ENCODE results near the gene ACAP2.
"Not testable (repeated sequence)": the region's sequence is repeated elsewhere in the genome, so short reads cannot be mapped to it uniquely, and the experiment has no call there.

The ACAP2 gene

DNA sequence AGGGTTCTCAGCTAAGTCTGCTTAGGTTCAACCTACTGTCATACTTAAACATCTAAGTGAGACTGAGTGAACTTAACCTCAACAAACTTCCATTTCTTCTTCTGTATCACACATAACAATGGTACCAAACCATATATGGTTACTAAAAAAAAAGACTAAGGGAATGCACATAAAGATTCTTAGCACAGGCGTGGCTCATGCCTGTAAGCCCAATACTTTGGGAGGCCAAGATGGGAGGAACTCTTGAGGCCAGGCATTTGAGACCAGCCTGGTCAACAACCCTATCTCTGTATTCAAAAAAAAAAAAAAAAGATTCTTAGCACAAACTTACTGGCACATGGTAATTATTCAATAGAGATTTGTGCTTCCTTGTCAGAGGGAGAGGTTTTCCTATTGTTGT is 57.9 kb downstream of the ACAP2 start:
- DNase-seq = no peak

DNA sequence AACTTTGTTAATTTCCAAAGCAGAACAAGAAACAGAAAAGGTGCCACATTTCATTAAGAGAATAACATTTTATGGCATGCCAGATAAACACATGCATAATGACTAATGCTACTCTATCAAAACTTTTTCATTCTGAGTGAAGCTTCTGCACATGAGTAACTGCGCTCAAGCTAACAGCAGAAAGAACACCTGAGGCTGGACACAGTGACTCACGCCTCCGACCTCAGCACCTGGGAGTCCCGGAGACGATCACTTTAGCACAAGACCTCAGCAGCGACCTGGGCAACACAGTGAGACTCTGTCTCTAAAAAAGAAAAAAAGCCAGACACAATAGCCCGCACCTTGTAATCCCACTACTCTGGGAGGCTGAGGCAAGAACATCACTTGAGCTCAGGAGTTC is 70.6 kb downstream of the ACAP2 start:
- no peak for DNase-seq

DNA sequence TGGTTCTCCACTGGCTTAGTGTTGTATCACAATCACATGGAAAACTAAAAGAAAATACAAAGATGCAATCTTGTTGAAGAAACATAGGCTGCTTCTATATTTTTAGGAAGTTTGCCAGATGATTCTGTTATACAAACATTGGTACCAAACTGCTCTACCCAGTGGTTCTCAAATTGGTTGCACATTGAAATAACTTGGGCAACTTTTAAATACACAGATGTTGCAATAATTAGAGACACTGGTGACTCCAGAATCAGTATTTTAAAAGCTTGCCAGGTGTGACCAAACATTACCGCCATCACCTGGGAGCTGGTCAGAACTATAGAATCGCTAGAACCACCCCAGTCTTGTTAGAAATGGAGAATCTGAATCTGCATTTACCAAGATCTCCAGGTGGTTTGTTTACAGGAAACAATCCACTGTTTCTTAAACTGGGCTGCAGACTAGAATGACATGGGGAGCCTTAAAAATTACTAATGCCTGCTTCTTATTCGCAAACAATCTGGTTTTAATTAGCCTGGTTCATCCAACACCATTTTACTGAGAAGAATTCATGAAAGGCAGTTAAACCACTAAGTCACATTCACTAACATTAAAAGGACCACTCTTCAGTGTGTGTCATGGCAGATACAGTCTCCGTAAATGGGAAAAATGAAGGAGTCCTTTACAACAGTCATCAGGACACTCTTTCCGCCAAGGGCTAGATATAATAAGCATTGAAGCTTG is 76.5 kb downstream of the ACAP2 start:
- no peak for DNase-seq

DNA sequence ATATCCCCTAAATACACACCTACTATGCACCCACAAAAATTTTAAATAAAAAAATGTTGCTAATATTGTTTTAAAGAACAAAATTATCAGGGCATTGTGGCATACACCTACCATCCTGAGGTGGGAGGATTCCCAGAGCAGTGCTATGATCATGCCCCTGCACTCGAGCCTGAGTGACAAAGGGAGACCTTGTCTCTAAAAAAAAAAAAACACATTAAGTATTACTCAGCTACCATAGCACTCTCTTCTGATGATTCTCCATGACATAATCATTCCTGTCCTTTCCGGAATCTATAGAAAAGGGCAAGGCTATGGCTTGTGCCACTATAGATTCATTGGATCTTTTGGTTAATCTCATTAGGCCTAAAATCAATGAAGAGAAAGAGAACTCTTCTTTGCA is 77.4 kb downstream of the ACAP2 start:
- no peak for DNase-seq

DNA sequence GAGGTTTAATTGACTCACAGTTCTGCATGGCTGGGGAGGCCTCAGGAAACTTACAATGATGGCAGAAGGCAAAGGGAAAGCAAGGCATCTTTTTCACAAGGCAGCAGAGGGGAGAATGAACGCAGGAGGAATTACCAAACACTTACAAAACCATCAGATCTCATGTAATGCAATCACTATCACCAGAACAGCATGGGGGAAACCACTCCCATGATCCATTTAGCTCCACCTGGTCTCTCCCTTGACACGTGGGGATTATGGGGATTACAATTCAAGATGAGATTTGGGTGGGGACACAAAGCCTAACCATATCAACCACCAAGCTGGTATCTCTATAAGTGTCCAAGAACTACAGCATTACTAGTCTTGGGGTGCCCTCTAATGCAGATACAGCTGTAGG is 85.0 kb downstream of the ACAP2 start:
- DNase-seq = not testable (repeated sequence)

DNA sequence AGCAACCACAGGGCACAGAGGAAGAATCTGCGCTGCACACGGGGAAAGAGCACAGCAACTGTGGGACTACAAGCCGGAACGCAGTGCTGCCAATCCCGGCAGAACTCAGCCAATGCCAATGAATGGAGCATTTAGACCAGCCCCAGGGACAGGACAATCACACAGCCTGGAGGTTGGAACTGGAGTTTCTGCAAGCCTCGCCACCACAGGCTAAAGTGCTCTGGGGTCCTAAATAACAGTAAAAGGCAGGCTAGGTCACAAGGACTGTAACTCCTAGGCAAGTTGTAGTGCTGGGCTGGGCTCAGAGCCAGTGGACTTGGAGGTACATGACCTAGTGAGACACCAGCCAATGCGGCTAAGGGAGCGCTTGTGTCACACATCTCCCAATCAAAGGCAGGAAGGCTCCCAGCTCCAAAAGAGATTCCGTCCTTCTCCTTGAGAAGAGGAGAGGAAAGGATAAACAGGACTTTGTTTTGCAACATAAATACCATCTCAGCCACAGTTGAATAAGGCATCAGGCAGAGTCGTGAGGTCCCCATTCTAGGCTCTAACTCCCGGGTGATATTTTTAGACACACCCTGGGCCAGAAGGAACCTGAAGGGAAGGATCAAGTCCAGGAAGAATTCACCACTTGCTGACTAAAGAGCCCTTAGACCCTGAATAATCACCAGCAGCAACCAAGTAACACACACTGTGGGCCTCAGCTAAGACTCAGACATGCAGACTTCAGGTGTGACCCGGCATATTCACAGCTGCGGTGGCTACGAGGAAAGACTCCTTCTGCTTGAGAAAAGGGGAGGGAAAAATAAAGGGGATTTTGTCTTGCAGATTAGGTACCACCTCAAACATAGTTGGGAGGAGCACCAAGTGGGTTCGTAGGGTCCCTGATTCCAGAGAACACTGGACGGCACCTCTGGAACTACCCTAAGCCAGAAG is 86.4 kb downstream of the ACAP2 start:
- no peak for DNase-seq

DNA sequence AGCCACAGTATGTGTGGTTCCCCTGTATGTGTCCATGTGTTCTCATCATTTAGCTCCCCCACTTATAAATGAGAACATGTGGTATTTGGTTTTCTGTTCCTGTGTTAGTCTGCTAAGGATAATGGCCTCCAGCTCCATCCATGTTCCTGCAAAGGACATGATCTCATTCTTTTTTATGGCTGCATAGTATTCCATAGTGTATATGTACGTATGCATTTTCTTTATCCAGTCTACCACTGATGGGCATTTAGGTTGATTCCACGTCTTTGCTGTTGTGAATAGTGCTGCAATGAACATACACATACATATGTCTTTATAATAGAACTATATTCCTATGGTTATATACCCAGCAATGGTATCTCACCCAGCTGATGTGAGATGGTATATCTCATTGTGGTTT is 88.8 kb downstream of the ACAP2 start:
- not testable (repeated sequence) for DNase-seq

DNA sequence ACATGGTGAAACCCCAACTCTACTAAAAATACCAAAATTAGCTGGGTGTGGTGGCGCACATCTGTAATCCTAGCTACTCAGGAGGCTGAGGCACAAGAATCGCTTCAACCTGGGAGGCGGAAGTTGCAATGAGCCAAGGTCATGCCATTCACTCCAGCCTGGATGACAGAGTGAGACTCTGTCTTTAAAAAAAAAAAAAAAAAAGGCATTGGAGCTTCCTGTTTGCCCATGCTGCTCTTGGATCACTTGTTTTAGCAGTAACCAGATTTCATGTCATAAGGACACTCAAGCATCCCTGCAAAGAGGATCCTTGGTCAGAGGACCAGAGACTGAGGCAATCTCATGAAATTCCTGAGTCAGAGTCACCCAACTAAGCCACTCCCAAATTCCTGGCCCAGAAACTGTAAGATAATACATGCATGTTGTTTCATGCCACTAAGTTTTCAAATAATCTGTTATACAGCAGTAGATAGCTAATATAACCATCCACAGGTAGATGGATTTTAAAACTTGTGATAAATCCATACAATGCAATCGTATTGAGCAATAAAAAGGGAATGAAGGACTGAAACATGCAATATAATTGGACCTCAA is 89.8 kb downstream of the ACAP2 start:
- no peak for DNase-seq

DNA sequence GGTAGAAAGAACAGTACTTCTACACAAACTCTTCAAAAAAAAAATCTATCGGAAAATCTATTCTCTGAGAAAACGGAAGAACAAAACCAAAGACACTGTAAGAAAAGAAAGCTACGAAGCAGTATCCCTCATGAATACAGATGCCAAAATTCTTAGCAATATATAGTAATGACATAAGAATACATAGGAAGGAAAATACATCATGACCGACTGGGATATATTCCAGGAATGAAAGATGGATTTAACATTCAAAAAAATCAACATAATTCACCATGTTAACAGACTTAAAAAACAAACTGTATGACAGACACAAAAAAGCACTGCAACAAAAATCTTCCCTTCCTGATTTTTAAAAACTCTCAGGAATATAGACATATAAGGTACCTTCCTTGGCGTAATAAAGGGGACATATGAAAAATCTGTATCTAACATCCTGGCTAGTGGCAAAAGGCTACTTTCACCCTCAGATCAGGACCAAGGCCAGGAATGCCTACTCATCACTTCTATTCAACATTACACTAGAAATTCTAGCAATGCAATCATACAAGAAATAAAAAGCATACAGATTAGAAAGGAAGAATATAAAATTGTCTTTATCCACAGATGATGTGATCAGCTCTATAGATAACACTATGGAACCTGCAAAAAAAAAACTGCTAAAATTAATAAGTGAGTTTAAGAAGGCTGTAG is 94.2 kb downstream of the ACAP2 start:
- no peak for DNase-seq

DNA sequence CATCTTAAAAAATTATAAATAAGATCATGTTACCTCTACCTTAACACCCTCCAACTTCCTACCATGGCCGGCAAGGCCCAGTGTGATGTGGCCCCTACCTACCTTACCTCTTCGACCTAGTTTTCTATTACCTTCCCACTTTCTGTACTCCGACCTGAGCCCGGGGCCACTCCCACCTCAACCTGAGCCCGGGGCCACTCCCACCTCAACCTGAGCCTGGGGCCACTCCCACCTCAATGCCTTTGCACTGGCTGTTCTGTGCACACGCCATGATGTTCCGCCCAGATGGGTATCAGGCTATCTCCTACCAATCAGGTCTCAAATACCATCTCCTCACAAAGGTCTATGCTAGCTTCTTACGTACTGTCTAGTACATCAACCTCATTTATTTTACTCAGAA is 105.1 kb downstream of the ACAP2 start:
- no peak for DNase-seq

DNA sequence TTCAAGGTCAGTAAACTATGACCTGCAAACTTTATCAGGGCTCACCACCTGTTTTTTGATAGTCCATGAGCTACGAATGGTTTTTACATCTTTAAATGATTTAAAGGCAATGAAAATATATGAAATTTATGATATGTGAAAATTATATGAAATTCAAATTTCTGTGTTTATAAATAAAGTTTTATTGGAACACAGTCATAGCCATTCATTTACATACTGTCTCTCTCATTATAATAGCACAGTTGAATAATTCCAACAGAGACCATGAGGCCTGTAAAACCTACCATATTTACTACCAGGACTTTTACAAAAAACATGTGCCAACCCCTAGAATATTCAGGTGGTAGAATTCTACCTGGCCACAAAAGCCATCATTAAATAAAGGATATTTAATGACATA is 107.9 kb downstream of the ACAP2 start:
- no peak for DNase-seq

DNA sequence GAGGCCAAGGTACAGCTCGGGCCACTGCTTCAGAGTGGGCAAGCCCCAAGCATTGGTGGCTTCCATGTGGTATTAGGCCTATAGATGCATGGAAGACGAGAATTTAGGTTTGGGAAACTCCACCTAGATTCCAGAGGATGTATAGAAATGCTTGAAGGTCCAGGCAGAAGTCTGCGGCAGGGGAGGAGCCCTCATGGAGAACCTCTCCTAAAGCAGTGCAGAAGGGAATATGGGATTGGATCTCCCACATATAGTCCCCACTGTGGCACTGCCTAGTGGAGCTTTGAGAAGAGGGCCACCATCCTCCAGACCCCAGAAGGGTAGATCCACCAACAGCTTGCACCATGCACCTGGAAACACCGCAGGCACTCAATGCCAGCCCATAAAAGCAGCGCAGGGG is 123.8 kb downstream of the ACAP2 start:
- no peak for DNase-seq

DNA sequence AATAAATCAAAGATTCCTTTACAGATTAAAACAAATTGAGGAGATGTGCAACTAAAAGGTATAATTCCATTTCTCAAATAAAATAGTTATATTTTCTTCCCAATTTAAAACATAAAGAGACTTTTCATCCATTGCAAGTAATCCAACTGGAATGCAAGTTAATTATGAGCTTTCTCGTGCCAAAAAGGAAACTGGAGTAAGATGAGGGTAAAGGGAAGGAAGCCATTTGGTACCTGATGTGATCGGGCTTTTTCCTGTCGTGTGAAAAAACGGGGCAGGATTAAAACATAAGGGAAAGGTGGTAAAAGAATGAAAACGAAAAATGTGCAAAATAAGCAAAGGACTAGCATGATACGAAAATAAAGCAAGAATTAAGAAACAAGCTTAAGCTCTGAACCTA is 130.1 kb downstream of the ACAP2 start:
- no peak for DNase-seq

DNA sequence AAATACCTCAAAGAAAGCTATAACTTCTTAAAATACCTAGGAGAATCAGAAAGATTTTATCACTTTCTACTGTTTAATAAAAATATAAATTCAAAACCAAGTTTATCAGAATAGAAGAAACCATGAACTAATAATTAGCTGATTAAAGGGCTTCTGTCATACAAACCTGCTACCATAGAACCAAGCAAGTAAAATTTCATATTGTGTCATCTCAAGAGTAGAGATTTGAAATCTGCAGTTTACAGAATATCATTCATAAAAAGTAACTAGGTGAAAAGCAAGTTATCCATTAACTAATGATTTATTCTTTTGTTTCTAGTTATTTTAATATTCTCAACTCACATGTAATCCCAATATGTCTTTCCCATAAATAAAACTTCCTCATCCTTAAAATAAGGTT is 135.1 kb downstream of the ACAP2 start:
- DNase-seq = no peak

DNA sequence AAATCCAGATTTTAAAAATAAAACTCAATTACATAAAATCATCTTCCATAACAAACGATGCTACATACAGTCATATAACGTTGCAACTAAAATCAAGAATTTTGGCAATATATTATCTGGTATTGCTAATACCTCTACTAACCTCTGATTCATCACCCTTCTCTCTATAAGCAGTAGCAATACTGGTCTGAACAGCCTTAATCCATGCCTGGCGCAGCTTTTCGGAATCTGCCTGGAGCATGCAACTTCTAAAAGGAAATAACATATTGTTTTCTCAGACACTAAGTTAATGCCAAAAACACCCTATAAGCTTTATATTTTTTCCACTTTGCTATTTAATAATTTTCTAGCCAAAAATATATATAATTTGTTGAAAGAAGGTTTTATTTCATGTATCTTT is 136.5 kb downstream of the ACAP2 start:
- no peak for DNase-seq

DNA sequence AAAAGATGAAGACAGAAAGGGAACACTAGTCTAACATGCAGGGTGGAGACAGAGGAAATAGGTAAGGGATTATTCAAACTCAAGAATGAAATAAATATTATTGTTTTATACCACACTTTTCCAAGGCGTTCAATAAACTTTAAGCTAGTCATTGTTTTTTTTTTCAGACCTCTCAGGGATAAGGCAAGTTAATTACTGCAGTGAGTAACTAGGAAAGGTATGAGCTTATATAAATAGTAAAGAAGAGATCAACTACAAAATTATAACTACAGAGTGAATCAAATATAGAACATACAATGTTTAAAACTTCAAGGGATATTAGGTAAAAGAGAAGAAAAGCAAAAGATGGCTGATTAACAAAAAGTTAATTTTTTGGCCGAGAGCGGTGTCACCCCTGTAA is 140.4 kb downstream of the ACAP2 start:
- DNase-seq = no peak

DNA sequence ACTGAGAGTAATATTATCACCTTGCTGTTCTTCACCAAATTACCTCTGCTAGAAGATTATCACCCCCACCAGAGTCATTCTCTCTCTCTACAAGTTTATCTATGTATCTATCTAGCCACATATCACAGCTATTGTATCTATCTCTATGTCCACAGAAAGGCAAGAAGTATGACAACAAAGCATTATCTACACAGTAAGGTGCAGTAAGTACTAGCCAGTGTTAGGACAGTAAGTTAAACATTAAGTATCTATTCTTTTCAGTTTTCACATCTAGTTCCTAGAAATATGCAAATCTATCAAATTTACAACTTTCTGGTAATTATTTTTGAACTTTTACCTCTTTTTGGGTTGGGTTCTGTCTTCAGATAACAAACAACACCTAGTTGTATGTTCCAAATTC is 145.4 kb downstream of the ACAP2 start:
- no peak for DNase-seq

DNA sequence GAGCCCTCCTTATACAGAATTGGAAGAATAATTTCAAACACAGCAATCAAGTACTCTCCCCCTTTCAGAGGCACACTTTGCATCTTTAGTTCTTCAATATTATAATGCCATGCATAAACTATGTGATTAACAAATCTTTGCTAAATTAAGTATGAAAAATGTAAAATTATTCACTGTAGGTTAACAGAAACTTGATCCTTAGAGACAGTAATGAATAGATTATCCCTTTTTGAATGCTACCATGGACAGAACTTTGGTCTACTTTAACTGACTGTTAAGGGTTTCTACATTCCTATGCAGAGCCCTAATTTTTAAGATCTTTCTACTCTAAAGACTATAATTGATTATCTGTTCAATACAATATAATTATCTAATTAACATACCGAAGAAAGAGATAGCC is 146.2 kb downstream of the ACAP2 start:
- DNase-seq = no peak

DNA sequence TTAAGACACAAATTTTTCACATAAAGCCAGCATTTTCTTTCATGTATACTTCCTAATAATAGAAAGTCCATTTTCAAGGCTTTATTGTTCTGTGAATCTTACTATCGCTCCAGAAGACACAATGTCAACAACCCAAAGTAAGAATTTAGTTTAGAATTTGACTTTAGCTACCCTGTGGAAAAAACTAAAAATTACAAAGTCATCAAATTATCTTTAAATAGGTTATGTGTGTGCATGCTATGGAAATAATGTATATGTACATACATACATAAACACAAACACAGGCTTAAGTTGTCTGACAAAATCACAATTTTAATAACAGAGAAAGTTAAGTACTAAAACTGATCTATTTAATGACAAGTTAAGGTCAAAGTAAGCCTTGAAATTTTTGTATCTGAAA is 151.7 kb downstream of the ACAP2 start:
- no peak for DNase-seq

DNA sequence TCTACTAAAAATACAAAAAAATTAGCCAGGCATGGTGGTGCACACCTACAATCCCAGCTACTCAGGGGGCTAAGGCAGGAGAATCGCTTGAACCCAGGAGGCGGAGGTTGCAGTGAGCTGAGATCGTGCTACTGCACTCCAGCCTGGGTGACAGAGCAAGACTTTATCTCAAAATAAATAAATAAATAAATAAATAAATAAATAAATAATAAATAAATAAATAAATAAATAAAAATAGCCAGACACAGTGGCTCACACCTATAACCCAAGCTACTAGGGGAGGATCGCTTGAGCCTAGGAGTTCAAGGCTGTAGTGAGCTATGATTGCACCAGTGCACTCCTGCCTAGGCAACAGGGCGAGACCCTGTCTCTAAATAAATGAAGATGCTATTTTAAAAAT is 152.2 kb downstream of the ACAP2 start:
- not testable (repeated sequence) for DNase-seq

DNA sequence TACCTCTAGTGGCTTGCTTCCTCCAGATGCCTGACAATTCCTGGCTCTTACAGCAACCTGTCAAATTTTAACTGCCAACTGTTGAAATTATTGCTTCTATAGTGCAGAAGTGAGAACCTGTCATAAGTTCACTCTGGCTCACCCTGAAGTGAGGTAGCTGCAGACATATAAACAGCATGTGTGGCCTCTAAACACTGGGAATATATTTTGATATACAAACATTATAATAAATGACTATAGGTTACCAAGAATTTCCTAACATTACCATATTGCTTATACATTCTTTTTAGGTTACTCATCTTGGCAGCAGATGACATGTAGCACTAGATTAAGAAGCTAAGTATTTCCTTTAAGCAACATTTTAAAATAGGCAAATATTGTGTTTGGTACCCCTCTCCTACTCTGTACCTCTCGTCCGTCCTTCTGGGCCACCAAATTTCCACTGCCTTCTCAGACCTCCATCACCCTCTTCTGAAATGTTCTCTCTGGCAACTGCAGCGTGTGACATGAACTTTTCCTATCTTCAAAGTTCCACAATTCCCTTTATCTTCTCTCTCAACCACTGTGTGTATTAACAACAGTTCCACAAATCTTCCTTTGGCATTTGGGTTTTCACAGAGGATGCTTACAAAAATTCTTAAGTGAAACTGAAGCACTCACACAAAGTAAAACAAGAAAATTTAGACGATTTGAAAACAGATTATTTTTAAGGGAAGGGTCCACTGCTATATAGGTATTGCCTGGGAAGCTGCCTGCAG is 156.5 kb downstream of the ACAP2 start:
- DNase-seq = no peak

DNA sequence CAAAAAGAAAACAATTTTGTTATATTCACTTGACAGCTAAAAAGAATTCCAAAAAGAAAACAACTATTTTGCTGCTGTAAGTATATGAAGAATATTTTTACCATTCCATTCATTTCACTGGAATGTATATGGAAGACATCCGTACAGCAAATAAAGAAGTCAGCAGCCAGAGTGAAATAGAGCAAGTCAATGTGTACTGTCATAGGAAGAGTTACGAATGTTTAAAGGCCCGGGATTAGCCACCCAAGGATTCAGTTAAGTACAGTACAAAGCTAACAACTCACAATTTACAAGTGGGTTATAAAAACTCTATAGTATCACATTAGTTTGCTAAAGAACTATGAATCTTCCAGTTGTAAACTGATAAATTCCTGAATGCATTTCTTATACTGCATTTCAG is 157.4 kb downstream of the ACAP2 start:
- no peak for DNase-seq

DNA sequence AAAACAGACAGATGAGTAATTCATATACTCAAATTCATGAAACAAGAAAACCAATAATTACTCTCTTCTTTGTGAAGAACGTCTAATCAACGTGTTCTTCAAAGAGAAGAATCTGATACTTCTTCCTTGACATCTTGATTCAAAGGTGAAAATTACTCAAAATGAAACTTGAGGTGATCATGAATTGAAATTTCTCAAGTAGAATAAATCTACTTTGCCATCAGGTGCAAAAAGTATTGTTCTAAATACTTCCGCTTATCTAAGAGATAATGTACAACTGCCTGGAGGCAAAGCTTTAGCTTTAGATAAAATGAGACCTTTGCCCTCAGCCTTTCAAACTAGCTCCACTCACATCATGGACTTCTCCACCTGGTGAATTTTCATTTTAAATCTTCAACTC is 158.0 kb downstream of the ACAP2 start:
- no peak for DNase-seq

Measured in NCI-H2227 treated with DMSO at 0.1 percent for 48 hours (cell line).